ENCODE measurements around the gene PRKCH. TPM values are rescaled to one million over a fixed set of nuclear protein-coding genes. Genes with fewer than 3 reads are reported as not detected.

Gene PRKCH
- total and polyA plus RNA-seq, 2 of the 13 experiments (the other 11 are each of a cell fraction or from before 2014, with no cell fraction given) = 0.48 to 1.3 TPM

DNA sequence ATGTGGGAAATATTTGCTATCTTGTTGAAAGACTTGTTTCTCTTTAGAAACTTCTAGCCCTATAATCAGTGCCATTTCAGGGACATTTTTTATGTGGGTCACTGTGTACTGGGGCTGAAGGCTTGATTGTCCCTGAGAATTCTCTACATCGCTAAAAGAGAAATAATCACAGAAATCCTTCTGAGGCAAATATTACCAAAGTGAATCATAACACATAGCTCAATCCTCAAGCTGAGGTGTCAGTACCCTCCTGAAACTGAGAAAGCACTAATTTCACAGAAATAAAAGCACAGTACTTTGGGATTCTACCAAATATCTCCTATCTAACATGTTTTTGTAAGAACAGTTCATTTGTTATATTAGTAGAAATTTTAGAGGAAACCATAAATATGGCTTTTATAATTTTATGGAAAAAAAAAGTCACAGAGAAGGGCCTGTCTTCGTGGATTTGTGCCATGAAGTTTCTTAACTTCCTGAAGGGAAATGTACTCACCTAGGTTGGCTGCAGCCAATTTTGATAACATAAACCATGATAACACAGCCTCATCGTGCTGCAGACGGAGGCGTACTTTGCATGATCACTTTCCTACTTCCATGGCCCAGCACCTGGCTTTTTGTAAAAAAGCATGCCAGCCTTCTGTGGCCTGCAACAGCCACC is 210.2 kb downstream of the PRKCH start:
- Histone ChIP-seq H3K4me2 (ENCODE audit: low read depth, low read length) (no peak overlapping the region), H2AFZ (ENCODE audit: low read length) (no peak overlapping the region), H3K36me3 (replicated peaks in 1 of 2; ENCODE audit: control insufficient read depth in 1 of 2, insufficient read depth in 2 of 2, low read length in 2 of 2) (no peaks in the 10 kb centered on the region), H3K27me3 (ENCODE audit: control insufficient read depth in 1 of 2, insufficient read depth in 2 of 2, low read length in 2 of 2) (no peaks in the 10 kb centered on the region), H3K4me1 (ENCODE audit: insufficient read depth, low read length) (peaks cover 67% of the 10 kb centered on the region), H4K20me1 (ENCODE audit: insufficient read depth, low read length) (no peaks in the 10 kb centered on the region), H3K79me2 (ENCODE audit: insufficient read depth, low read length) (no peaks in the 10 kb centered on the region), H3K27ac (ENCODE audit: extremely low read length, insufficient read depth, low read length) (no peak overlapping the region), H3K9me3 (ENCODE audit: low read length) (no peaks in the 10 kb centered on the region), H3K9ac (ENCODE audit: insufficient read depth, low read depth, low read length) (no peak overlapping the region), H3K4me3 (replicated peaks in 1 of 3; ENCODE audit: insufficient read depth in 1 of 3, low read depth in 2 of 3, low read length in 3 of 3) (no peak overlapping the region)
- no TSS peak for BruUV-seq (replicated peaks)
- in situ Hi-C loops (cut with HindIII; ENCODE audit: extremely low pct_ligation_motif_present, low pct_unique_long_range_greater_than_20kb) (loop anchor here (10.0 kb wide), 1 partner anchor 57 kb away; no protein-coding TSS in a partner anchor), intact Hi-C loops (cut with micrococcal nuclease; ENCODE audit: unreplicated experiment) (loop anchor here (10.0 kb wide), 1 partner anchor 303 kb away; no protein-coding TSS in a partner anchor)
- ChIA-PET CTCF (ENCODE audit: low intra/inter-chr PET ratio, low total read pairs) (no interaction called here), POLR2A (no interaction called here)
- TF ChIP-seq E2F2 (CRISPR knock-in tag; IDR thresholded peaks at IDR 0.05; ENCODE audit: borderline replicate concordance) = no peak
- TF ChIP-seq ZNF788 (CRISPR knock-in tag; IDR thresholded peaks at IDR 0.05; ENCODE audit: borderline replicate concordance) = no peak
- TF ChIP-seq ZBTB20 (CRISPR knock-in tag; IDR thresholded peaks at IDR 0.05; ENCODE audit: borderline replicate concordance, low read depth) = no peak
- TF ChIP-seq ZBTB7B (CRISPR knock-in tag; IDR thresholded peaks at IDR 0.05) = no peak
- TF ChIP-seq ZNF564 (CRISPR knock-in tag; IDR thresholded peaks at IDR 0.05) = no peak
- no peak for TF ChIP-seq SSRP1 (CRISPR knock-in tag; IDR thresholded peaks at IDR 0.05)
- no peak for TF ChIP-seq RAD21 (CRISPR knock-in tag; IDR thresholded peaks at IDR 0.05)
- TF ChIP-seq KLF9 (CRISPR knock-in tag; IDR thresholded peaks at IDR 0.05; ENCODE audit: low read depth) = no peak
- TF ChIP-seq MTA1 (CRISPR knock-in tag; IDR thresholded peaks at IDR 0.05; ENCODE audit: borderline replicate concordance) = no peak
- TF ChIP-seq KDM5B (CRISPR knock-in tag; IDR thresholded peaks at IDR 0.05; ENCODE audit: borderline replicate concordance) = no peak
- TF ChIP-seq ZNF260 (CRISPR knock-in tag; IDR thresholded peaks at IDR 0.05; ENCODE audit: borderline replicate concordance, low read depth) = no peak
- TF ChIP-seq ZSCAN29 (CRISPR knock-in tag; conservative IDR thresholded peaks at IDR 0.05) = no peak
- DNase-seq (ENCODE audit: low spot score) = no peak
- no peak for FAIRE-seq
- 71% methylated on average over 5 of the region's 5 CpGs for WGBS (ENCODE audit: low lambda C conversion rate)
- no peak for ATAC-seq
